ENCODE results near the gene PRRT2.
"Not testable (repeated sequence)": the region's sequence is repeated elsewhere in the genome, so short reads cannot be mapped to it uniquely, and the experiment has no call there.

PRRT2 gene

DNA sequence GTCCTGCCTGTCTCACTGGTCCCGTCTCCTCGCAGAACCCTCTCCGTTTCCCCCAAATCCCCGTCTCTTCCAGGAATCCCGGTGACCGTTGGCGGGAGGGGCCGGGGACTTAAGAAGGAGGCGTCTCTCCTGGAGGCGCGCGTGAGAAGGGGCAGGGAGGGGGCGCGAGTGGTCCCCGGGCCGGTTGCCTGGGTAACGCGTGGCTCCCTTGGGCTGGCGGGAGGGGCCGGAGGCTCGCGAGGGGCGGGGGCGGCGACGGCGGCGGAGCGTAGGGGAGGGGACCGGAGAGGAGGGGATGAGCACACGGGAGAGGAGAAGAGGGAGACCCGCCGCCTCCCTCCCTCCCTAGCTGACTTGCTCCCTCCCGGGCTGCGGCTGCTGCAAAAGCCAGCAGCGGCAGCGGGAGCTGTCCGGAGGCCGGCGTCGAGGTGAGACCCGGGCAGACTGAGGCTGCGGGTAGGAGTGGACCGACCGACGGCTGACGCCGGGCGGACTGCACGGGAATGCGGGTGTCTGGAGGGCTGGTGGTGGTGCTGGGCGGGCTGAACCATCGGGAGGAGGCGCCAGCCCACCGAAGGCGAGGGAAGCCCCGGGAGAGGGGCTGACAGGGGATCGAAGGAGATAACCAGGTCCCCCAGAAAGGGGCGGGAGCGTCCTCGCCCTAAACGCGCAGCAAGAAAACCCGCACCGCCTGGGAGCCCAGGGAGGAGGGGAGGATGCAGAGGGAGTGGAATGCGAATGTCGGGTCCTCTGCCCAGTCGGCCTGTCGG, at the start of gene PRRT2:
TSS of gene PRRT2 (plus strand) at position 298 of the 770 bp plus-strand sequence. CDS start 862 bp downstream, outside the sequence.
- peak; percentile 66 for DNase-seq

- no peak for DNase-seq
These were observed 48.7 kb upstream of the PRRT2 start for GRCh38 chr16:29763326-29763725.

- DNase-seq = peak; percentile 92
These were observed 46.6 kb upstream of the PRRT2 start for GRCh38 chr16:29765167-29766032.

DNA sequence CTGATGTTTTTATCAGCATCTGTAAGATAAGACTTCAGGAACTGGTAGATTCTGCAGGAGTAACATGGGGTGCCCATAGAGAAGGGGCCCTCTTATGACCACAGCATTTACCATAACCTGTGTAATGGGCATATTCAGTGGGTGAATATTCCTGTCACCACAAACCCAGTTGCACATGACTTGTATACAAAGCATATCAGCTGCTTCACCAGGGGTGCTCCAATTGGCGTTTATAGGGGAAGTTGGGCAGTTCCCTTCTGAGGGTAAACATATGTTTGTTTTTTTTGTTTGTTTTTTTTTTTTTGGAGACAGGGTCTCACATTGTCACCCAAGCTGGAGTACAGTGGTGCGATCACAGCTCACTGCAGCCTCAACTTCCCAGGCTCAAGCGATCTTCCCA, 45.4 kb upstream of the PRRT2 start:
- DNase-seq = no peak

DNA sequence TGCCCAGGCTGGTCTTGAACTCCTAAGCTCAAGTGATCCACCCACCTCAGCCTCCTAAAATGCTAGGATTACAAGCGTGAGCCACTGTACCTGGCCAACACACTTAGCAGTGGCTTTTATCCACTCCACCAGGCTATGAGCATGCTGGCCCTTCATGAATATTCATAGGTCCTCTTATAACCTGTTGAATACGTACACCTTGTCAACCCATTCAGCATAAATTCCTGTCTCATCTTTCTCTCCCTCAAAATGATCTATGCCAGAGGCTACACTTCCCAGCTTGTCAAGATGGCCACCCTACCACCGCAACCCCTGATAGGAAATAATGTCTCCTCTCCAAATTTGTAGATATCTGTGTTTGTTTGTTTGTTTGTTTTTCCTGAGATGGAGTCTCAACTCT, 44.9 kb upstream of the PRRT2 start:
- DNase-seq = no peak

- DNase-seq = no peak
These were observed 42.5 kb upstream of the PRRT2 start for GRCh38 chr16:29769507-29769906.

DNA sequence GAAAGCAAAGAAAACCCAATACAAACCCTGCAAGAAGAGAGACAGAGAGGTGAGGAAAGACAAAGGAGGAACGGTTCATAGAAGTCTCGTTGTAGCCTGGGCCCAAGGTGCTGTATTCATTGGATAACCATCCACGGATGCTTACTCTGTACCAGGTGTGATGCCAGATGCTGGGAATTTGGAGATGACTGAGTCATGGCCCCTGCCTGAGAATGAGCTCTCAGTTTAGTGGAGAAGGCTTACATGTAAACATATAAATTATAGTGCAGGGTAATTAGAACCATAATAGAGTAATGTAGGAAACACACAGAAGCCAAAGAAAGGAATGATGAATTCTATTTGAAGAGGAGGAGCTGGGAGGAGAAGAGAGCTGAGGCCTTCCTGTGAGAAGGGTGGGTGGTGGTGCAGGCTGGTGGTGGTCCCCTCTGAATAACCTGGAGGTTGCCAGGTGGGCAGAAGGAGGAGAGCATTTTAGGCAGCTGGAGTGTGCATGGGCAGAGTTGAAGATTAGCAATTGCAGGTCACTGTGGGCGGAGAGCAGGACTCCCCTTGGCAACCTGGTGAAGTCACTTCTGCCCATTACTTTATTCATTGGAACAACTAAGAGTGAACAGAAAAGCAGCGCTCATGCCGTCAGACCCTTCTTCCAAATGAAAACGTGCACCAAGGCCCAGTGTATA, 41.6 kb upstream of the PRRT2 start:
- peak; percentile 14 for DNase-seq

GRCh38 chr16:29772330-29772729, 39.7 kb upstream of the PRRT2 start:
- not testable (repeated sequence) for DNase-seq

DNA sequence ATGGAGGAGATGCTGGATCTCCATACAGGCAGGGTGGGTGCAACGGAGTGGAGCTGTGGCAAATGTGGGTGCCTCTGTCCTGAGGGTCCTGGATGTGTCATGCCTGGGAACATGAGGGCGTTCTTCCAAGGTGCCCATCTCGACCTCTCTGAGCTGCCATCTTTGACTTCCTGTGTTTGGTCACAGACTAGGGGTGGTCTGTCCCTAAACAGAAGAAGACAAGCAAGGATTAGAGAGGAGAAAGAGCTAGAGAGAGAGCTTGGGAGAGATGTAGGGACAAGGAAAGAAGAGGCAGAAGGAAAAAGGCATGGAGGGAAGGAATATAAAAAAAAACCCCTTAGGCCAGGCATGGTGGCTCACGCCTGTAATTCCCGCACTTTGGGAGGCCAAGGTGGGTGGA, 37.3 kb upstream of the PRRT2 start:
- no peak for DNase-seq

- no peak for DNase-seq
These were observed 36.1 kb upstream of the PRRT2 start for GRCh38 chr16:29775742-29776408.

DNA sequence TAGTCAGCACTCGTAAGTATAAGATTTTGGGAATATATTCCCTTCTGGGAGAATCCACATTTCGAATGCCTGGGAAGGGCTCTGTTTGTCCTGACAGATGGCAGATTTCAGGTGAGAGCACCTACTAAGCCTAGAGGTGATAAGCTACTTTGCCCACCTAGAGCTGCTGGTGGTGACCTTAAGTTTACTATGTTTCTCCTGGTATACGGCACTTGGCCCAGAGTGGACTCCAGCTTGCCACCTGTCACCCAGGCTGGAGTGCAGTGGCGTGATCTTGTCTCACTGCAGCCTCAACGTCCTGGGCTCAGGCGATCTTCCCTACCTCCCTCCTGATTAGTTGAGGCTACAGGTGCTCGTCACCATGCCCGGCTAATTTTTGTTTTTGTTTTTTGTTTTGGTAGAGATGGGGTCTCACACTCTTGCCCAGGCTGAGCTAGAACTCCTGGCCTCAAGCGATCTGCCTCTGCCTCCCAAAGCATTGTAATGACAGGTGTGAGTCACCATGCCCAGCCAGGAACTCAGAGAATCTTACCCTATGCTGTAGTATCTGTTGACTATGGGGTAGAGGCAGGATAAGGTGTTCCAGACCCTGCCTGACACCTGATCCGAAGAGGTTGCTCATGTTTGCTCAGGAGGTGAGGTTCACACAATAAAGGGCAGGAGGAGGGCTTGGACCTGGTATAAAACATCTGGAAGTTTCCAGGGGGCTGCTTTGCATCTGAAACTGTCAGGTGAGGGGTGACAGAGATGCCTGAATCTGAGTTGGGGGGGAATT, 34.2 kb upstream of the PRRT2 start, which contains the start of gene ZG16:
TSS of gene ZG16 (plus strand) at position 681 of the 775 bp plus-strand sequence. CDS start 1,011 bp downstream, outside the sequence.
- DNase-seq = no peak

- DNase-seq = no peak
These were observed 32.5 kb upstream of the PRRT2 start for GRCh38 chr16:29779474-29779873.

- not testable (repeated sequence) for DNase-seq
These were observed 28.7 kb upstream of the PRRT2 start for GRCh38 chr16:29783094-29783953.

DNA sequence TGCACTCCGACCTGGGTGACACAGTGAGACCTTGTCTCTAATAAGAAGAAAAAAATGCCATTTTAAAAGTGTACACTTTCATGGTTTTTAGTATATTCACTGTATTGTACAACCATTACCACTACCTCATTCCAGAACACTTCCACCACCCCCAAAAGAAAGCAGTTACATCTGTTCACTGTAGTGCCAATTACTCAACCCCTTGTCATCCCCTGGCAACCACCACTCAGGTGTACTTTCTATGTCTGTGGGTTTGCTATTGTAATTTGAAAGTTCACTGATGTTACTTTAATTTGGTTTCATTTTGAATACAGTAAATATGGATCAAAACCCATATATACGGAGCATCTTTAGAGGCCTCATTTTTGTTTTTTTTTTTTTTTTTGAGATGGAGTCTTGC, 27.8 kb upstream of the PRRT2 start:
- DNase-seq = no peak

- DNase-seq = no peak
These were observed 27.0 kb upstream of the PRRT2 start for GRCh38 chr16:29784901-29785500.

- DNase-seq = not testable (repeated sequence)
These were observed 24.8 kb upstream of the PRRT2 start for GRCh38 chr16:29787155-29787554.

DNA sequence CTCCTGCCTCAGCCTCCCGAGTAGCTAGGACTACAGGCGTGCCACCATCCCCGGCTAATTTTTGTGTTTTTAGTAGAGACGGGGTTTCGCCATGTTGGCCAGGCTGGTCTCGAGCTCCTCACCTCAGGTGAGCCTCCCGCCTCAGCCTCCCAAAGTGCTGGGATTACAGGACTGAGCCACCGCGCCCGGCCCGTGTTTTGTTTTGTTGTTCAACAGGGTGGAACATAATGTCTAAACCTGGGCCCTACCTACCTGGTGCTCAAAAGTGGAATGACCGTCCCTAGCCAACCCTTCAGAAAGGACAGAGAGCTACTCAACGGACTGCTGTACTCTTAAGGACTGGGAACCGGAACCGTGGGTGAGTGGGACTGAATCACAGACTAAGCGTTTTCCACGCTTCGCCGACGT, 22.2 kb upstream of the PRRT2 start:
- no peak for DNase-seq

DNA sequence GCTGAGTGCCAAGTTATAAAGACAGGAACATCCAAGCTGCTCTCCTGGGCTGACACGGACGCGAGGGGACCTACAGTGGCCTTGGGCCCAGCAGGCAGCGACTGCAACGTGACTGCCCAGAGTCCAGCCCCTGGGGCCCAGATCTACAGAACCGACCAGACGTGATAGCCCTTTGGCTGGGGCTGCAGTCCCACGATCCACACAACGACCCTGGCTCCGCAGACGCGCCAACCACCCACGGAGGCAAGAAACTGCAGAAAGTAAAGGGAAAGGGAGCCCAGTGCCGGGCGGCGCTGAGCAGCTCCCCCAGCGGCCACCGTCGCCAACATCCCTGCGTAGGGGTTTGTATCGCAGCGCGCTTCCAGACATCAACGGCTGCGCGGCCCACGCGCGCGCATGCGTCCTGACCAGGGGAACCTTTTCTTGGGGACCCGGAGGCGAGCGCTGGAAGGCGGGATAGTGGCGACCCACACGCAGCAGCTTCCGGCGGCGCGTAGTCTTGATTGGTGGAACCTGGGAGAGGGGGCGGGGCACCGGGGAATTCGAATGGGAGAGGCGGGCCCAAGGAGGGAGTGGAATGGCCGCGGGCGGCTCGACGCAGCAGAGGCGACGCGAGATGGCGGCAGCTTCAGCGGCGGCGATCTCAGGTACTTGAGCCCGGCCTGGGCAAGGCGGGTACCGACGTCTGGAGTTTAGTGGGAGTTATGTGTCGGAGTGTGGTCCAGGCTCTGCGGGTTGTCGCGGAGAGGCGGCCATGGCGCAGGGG, 21.6 kb upstream of the PRRT2 start, which contains the start of gene KIF22:
TSS of gene KIF22 (plus strand) at position 569 of the 766 bp plus-strand sequence. CDS start at position 578, 9 bp downstream.
- peak; percentile 98 for DNase-seq
